HepG2 (cell line): ENCODE results near the gene ARHGAP5. TPM values are rescaled to one million over a fixed set of nuclear protein-coding genes. Genes with fewer than 3 reads are reported as not detected.

Experiments
- ATAC-seq: fragments of 200-7000 bp; cut with Tn5 transposase; 3 replicates; pipeline ENCODE4 v1.9.1; 2020; ENCODE audit warnings: mild to moderate bottlenecking, moderate library complexity
- BruUV-seq: library from RNA; stranded (reverse); fragments of 400-500 nt; replicated peaks from 2 replicates; lab custom pipeline; 2021; lab: Mats Ljungman, UMichigan
- CTCF ChIA-PET: fragments of 300-600 bp; formaldehyde crosslinking; extraction: SDS; loops from one replicate; lab custom pipeline; 2021; ENCODE audit warnings: low total read pairs, inconsistent platforms, low intra/inter-chr PET ratio; lab: Yijun Ruan, JAX
- POLR2A ChIA-PET: fragments of 350-600 bp; sonication (Branson Sonifier 250); formaldehyde crosslinking; loops from one replicate; lab custom pipeline; 2020; ENCODE audit warnings: antibody characterized with exemption, inconsistent platforms; lab: Yijun Ruan, JAX
- DNase-seq: peaks from one replicate; pipeline ENCODE4 v3.0.0-alpha.2; 2015; ENCODE audit warnings: low spot score
- FAIRE-seq: peaks from 3 replicates; lab custom pipeline; 2011; peaks lifted over from hg19 to GRCh38; lab: Jason Lieb, UNC
- H2AFZ ChIP-seq: one replicate; pipeline ENCODE4 v1.6.1; 2011; ENCODE audit warnings: low read length, inconsistent platforms
- H3K27ac ChIP-seq: fragments of 300-600 bp; 3 replicates; pipeline ENCODE4 v1.8.0; 2011; ENCODE audit warnings: mixed run types, mild to moderate bottlenecking, mixed read lengths, low read length, inconsistent platforms; ENCODE audit not compliant: insufficient read depth; ENCODE audit errors: extremely low read length
- H3K27me3 ChIP-seq, 2 experiments: fragments of 200-600 bp in 1 of 2; 2 replicates in 1 of 2; 3 replicates in 1 of 2; pipeline versions ENCODE4 v1.6.0 to v1.8.0; 2011; ENCODE audit warnings: low read length in 2 of 2, mild to moderate bottlenecking in 2 of 2, moderate library complexity in 2 of 2, inconsistent platforms in 1 of 2; ENCODE audit not compliant: insufficient read depth in 2 of 2, control insufficient read depth in 1 of 2
- H3K36me3 ChIP-seq, 2 experiments: fragments of 200-600 bp in 1 of 2; replicated peaks in 1 of 2; 2 replicates in 1 of 2; 3 replicates in 1 of 2; pipeline versions ENCODE4 v1.5.1 to v1.8.0; 2011; ENCODE audit warnings: low read length in 2 of 2, inconsistent platforms in 1 of 2; ENCODE audit not compliant: insufficient read depth in 2 of 2, control insufficient read depth in 1 of 2
- H3K4me1 ChIP-seq: 2 replicates; pipeline ENCODE4 v1.5.1; 2012; ENCODE audit warnings: low read length, inconsistent platforms; ENCODE audit not compliant: insufficient read depth
- H3K4me2 ChIP-seq: 2 replicates; pipeline ENCODE4 v1.6.0; 2011; ENCODE audit warnings: low read depth, low read length, inconsistent platforms
- H3K4me3 ChIP-seq, 3 experiments: fragments of 200-600 bp in 1 of 3; sonication (generic), shearing (Covaris generic) in 1 of 3; replicated peaks in 1 of 3; 2 replicates each; pipeline ENCODE4 v1.5.1; 2011 to 2016; ENCODE audit warnings: low read length in 3 of 3, inconsistent platforms in 2 of 3, low read depth in 2 of 3, mild to moderate bottlenecking in 2 of 3, control low read depth in 1 of 3, mixed read lengths in 1 of 3; ENCODE audit not compliant: insufficient read depth in 1 of 3
- H3K79me2 ChIP-seq: one replicate; pipeline ENCODE4 v1.6.1; 2011; ENCODE audit warnings: low read length, inconsistent platforms; ENCODE audit not compliant: insufficient read depth
- H3K9ac ChIP-seq: 2 replicates; pipeline ENCODE4 v1.6.0; 2011; ENCODE audit warnings: mild to moderate bottlenecking, low read depth, low read length, inconsistent platforms; ENCODE audit not compliant: insufficient read depth
- H3K9me3 ChIP-seq: 2 replicates; pipeline ENCODE4 v1.5.1; 2012; ENCODE audit warnings: mild to moderate bottlenecking, low read length
- H4K20me1 ChIP-seq: 2 replicates; pipeline ENCODE4 v1.6.0; 2011; ENCODE audit warnings: inconsistent platforms, mild to moderate bottlenecking, low read length, moderate library complexity; ENCODE audit not compliant: insufficient read depth
- CENPX ChIP-seq: sonication (generic); formaldehyde crosslinking; IDR thresholded peaks from 2 replicates; pipeline ENCODE4 v1.9.0; 2021; ENCODE audit warnings: mild to moderate bottlenecking, missing genetic modification reagents, moderate library complexity
- DPF2 ChIP-seq: sonication (generic); formaldehyde crosslinking; IDR thresholded peaks from 2 replicates; pipeline ENCODE4 v1.4.0; 2020; ENCODE audit warnings: mild to moderate bottlenecking, low read depth, missing genetic modification reagents, borderline replicate concordance
- EZH2 ChIP-seq: conservative IDR thresholded peaks from 2 replicates; pipeline ENCODE4 v1.6.1; 2012; ENCODE audit warnings: mild to moderate bottlenecking, low read depth, low read length, moderate library complexity
- GTF3A ChIP-seq: sonication (generic); formaldehyde crosslinking; conservative IDR thresholded peaks from 2 replicates; pipeline ENCODE4 v1.4.0; 2020; ENCODE audit warnings: mild to moderate bottlenecking, missing genetic modification reagents
- HNRNPL ChIP-seq: fragments of 200-400 bp; formaldehyde crosslinking; IDR thresholded peaks from 2 replicates; pipeline ENCODE4 v1.6.1; 2017; ENCODE audit warnings: mild to moderate bottlenecking, low read depth, low read length
- MLX ChIP-seq: IDR thresholded peaks from 2 replicates; pipeline ENCODE4 v1.6.1; 2016
- NR2F6 ChIP-seq, 2 experiments: IDR thresholded peaks; 2 replicates each; pipeline ENCODE4 v1.6.1; 2016; ENCODE audit warnings: antibody characterized with exemption in 1 of 2, mild to moderate bottlenecking in 1 of 2
- PAXIP1 ChIP-seq: sonication (generic); formaldehyde crosslinking; conservative IDR thresholded peaks from 2 replicates; pipeline ENCODE4 v1.4.0; 2020; ENCODE audit warnings: mild to moderate bottlenecking, missing genetic modification reagents, moderate library complexity
- PHF8 ChIP-seq: sonication (generic); formaldehyde crosslinking; IDR thresholded peaks from 2 replicates; pipeline ENCODE4 v1.5.0; 2020; ENCODE audit warnings: missing genetic modification reagents
- POLR2A ChIP-seq, 2 experiments: IDR thresholded peaks; 2 replicates each; pipeline ENCODE4 v1.6.1; 2011; ENCODE audit warnings: low read depth in 2 of 2, low read length in 2 of 2, mild to moderate bottlenecking in 1 of 2, moderate library complexity in 1 of 2; ENCODE audit not compliant: insufficient read depth in 1 of 2
- RAD21 ChIP-seq: fragments of 450-650 bp; formaldehyde crosslinking; IDR thresholded peaks from 2 replicates; pipeline ENCODE4 v1.5.0; 2020; ENCODE audit warnings: mild to moderate bottlenecking
- RFX1 ChIP-seq: fragments of 450-650 bp; IDR thresholded peaks from 2 replicates; pipeline ENCODE4 v1.6.1; 2017
- SOX13 ChIP-seq, 3 experiments: fragments of 450-650 bp in 1 of 3; sonication (generic) in 1 of 3; formaldehyde crosslinking in 1 of 3; IDR thresholded peaks in 2 of 3; conservative IDR thresholded peaks in 1 of 3; 2 replicates each; pipeline versions ENCODE4 v1.5.0 to v1.6.1; 2016 to 2020; ENCODE audit warnings: antibody characterized with exemption in 1 of 3, mild to moderate bottlenecking in 1 of 3, missing compliant biosample characterization in 1 of 3, missing genetic modification reagents in 1 of 3, moderate library complexity in 1 of 3
- STAG1 ChIP-seq: sonication (generic); formaldehyde crosslinking; IDR thresholded peaks from 2 replicates; pipeline ENCODE4 v1.4.0; 2020; ENCODE audit warnings: missing genetic modification reagents
- TEAD2 ChIP-seq: sonication (generic); formaldehyde crosslinking; IDR thresholded peaks from 2 replicates; pipeline ENCODE4 v1.9.0; 2021; ENCODE audit warnings: missing genetic modification reagents
- ZFP36 ChIP-seq: fragments of 150-350 bp; IDR thresholded peaks from 2 replicates; pipeline ENCODE4 v1.6.1; 2018; ENCODE audit warnings: borderline replicate concordance, low read length, low read depth; ENCODE audit not compliant: partially characterized antibody
- ZFP90 ChIP-seq: sonication (generic); formaldehyde crosslinking; IDR thresholded peaks from 2 replicates; pipeline ENCODE4 v1.8.0; 2022; ENCODE audit warnings: missing genetic modification reagents, mild to moderate bottlenecking, inconsistent platforms, borderline replicate concordance
- ZNF180 ChIP-seq: sonication (generic); formaldehyde crosslinking; IDR thresholded peaks from 2 replicates; pipeline ENCODE4 v1.4.0; 2020; ENCODE audit warnings: low read depth, missing genetic modification reagents, borderline replicate concordance
- ZNF234 ChIP-seq: sonication (generic); formaldehyde crosslinking; conservative IDR thresholded peaks from 2 replicates; pipeline ENCODE4 v1.5.1; 2020; ENCODE audit warnings: mild to moderate bottlenecking, missing genetic modification reagents
- ZNF343 ChIP-seq: sonication (generic); formaldehyde crosslinking; IDR thresholded peaks from 2 replicates; pipeline ENCODE4 v1.4.0; 2020; ENCODE audit warnings: mild to moderate bottlenecking, missing genetic modification reagents
- ZNF484 ChIP-seq: sonication (generic); formaldehyde crosslinking; IDR thresholded peaks from 2 replicates; pipeline ENCODE4 v1.5.1; 2020; ENCODE audit warnings: mild to moderate bottlenecking, low read depth, missing genetic modification reagents, borderline replicate concordance
- ZNF879 ChIP-seq: sonication (generic); formaldehyde crosslinking; IDR thresholded peaks from 2 replicates; pipeline ENCODE4 v1.8.1; 2023; ENCODE audit warnings: missing genetic modification reagents
- ZSCAN21 ChIP-seq: sonication (generic); formaldehyde crosslinking; IDR thresholded peaks from 2 replicates; pipeline ENCODE4 v1.8.0; 2022; ENCODE audit warnings: mild to moderate bottlenecking, missing genetic modification reagents, moderate library complexity, borderline replicate concordance
- WGBS: methylation state at CpG from one replicate; pipeline ENCODE4 v1.1.6; 2017; ENCODE audit warnings: low lambda C conversion rate; 5-methylcytosine and 5-hydroxymethylcytosine counted together
- in situ Hi-C: cut with HindIII; loops from 2 replicates; pipeline ENCODE4 v1.10.0; 2017; ENCODE audit warnings: low pct_unique_long_range_greater_than_20kb; ENCODE audit not compliant: extremely low pct_ligation_motif_present
- intact Hi-C: fragments of 100-400 bp; cut with micrococcal nuclease; formaldehyde crosslinking; loops from one replicate; pipeline ENCODE4 v1.10.0; 2022; ENCODE audit not compliant: unreplicated experiment
- polyA plus RNA-seq, 8 experiments: library from polyadenylated mRNA; depleted of rRNA in 3 of 8; stranded (reverse) in 7 of 8; unstranded in 1 of 8; fragments of >200 nt; fragmentation: Illumina TruSeq in 4 of 8; extraction: Trizol in 4 of 8; gene quantifications; 2 replicates each; pipeline versions ENCODE4 v1.2.1 to v1.2.3, GENCODE V29; 2011 to 2016; ENCODE audit warnings: low read depth in 4 of 8, missing spikeins in 1 of 8, mixed read lengths in 1 of 8; ENCODE audit not compliant: insufficient read depth in 1 of 8
- total RNA-seq, 5 experiments: library from RNA; depleted of rRNA; stranded (reverse); fragments of >200 nt; fragmentation: Illumina TruSeq; extraction: Trizol; gene quantifications; 2 replicates each; pipeline ENCODE4 v1.2.3, GENCODE V29; 2016; ENCODE audit warnings: low read depth in 1 of 5

Gene ARHGAP5
- total and polyA plus RNA-seq, 2 of the 13 experiments (the other 11 are each of a cell fraction or from before 2014, with no cell fraction given) = 33.7 to 144 TPM

GRCh38 chr14:32203928-32204357, 126.8 kb downstream of the ARHGAP5 start:
- Histone ChIP-seq H3K79me2 (no peaks in the 10 kb centered on the region), H3K9ac (peak overlapping the region; percentile 91), H3K36me3 (no peaks in the 10 kb centered on the region), H3K27me3 (no peaks in the 10 kb centered on the region; a peak in 1 of 5 replicates), H4K20me1 (no peaks in the 10 kb centered on the region), H3K9me3 (no peaks in the 10 kb centered on the region), H2AFZ (peak overlapping the region; percentile 99), H3K4me2 (peak overlapping the region; percentile 97), H3K4me1 (peaks cover 21% of the 10 kb centered on the region), H3K4me3 (peak overlapping the region; percentile 69 to 81 (median 75)), H3K27ac (peak overlapping the region; percentile 87)
- intact Hi-C loops = loop anchor here (1.0 to 10.0 kb wide), 9 partner anchors 21 to 1645 kb away; partner anchors contain the start of genes DTD2, G2E3, HECTD1 and NUBPL
- peak; percentile 18 for ATAC-seq
- POLR2A ChIA-PET = interaction anchor here (0.6 to 3.0 kb wide), 9 partner anchors 9 to 1658 kb away, joined by 3 to 89 read pairs (median 6); partner anchors contain the start of genes ARHGAP5, DTD2 and HEATR5A
- WGBS = 1% methylated on average over 14 of the region's 14 CpGs
- no TSS peak for BruUV-seq
- FAIRE-seq = no peak
- in situ Hi-C loops = loop anchor here (5.0 kb wide), 1 partner anchor 127 kb away; the partner anchor contains the start of gene ARHGAP5
- CTCF ChIA-PET = no interaction called here
- peak; percentile 31 for DNase-seq
- TF ChIP-seq ZFP90 (no peak; the same call in 1 of the 2 replicates), TEAD2 (no peak), NR2F6 (IDR thresholded peaks at IDR 0.05) (no peak), NR2F6 (CRISPR knock-in tag; IDR thresholded peaks at IDR 0.05) (peak; percentile 46), DPF2 (CRISPR knock-in tag) (no peak), ZNF343 (CRISPR knock-in tag) (no peak), ZNF180 (CRISPR knock-in tag) (no peak), ZNF879 (CRISPR knock-in tag) (no peak), PHF8 (CRISPR knock-in tag) (no peak), POLR2A (IDR thresholded peaks at IDR 0.05; ENCODE audit: insufficient read depth in 1 of 2, low read depth in 2 of 2, low read length in 2 of 2) (peak in 1 of 2 experiments; percentile 0; a peak in 1 of 4 replicates), GTF3A (no peak), RAD21 (CRISPR knock-in tag) (no peak), EZH2 (no peak), HNRNPL (no peak), ZNF484 (CRISPR knock-in tag) (no peak), MLX (CRISPR knock-in tag) (no peak), PAXIP1 (no peak), ZSCAN21 (0 out of 2 replicates have a peak, but pooled peaks have one; percentile 1), ZNF234 (CRISPR knock-in tag) (no peak), STAG1 (CRISPR knock-in tag) (peak; percentile 16; the same call in 1 of the 2 replicates), RFX1 (no peak), SOX13 (IDR thresholded peaks at IDR 0.05) (no peak), SOX13 (CRISPR knock-in tag; conservative IDR thresholded peaks at IDR 0.05 in 1 of 2, IDR thresholded peaks at IDR 0.05 in 1 of 2) (peak in 1 of 2 experiments; percentile 11; a peak in 1 of 4 replicates), CENPX (CRISPR knock-in tag) (no peak), ZFP36 (no peak)
